GM12865 (cell line): Measurements from ENCODE around the gene LRP2BP.

ENCODE experiments used
- DNase-seq: peaks from one replicate; pipeline ENCODE4 v3.0.0; 2010; ENCODE audit warnings: low read depth
- H3K4me3 ChIP-seq: 2 replicates; pipeline ENCODE4 v1.5.1; 2011; ENCODE audit warnings: mild to moderate bottlenecking, low read depth, low read length, control low read depth
- TF ChIP-seq, protein P1 (sequence below): IDR thresholded peaks from 2 replicates; pipeline ENCODE4 v1.5.1; 2011; ENCODE audit warnings: low read length, control low read depth, low read depth, inconsistent platforms; ENCODE audit not compliant: insufficient read depth; ENCODE audit errors: missing control alignments

LRP2BP gene

DNA sequence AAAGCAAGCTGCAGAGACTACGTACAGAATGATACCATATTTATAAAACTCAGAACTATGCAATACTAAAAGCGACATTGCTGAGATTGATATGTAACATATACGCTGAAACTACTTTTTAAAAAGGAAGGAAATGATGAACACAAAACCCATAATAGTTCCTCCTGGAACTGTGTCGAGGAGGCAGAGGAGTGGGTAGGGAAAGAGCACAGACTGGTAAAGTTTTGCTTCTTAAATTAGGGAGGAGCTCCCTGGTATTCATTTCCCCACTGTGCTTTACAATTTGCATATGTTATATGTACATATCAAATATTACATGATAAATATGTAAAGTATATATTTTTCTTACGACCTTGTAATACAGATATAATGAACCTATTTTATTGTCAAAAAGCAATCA is 16.1 kb upstream of the LRP2BP start:
- TF ChIP-seq, protein P1, sequence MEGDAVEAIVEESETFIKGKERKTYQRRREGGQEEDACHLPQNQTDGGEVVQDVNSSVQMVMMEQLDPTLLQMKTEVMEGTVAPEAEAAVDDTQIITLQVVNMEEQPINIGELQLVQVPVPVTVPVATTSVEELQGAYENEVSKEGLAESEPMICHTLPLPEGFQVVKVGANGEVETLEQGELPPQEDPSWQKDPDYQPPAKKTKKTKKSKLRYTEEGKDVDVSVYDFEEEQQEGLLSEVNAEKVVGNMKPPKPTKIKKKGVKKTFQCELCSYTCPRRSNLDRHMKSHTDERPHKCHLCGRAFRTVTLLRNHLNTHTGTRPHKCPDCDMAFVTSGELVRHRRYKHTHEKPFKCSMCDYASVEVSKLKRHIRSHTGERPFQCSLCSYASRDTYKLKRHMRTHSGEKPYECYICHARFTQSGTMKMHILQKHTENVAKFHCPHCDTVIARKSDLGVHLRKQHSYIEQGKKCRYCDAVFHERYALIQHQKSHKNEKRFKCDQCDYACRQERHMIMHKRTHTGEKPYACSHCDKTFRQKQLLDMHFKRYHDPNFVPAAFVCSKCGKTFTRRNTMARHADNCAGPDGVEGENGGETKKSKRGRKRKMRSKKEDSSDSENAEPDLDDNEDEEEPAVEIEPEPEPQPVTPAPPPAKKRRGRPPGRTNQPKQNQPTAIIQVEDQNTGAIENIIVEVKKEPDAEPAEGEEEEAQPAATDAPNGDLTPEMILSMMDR: no peak
- no peak for DNase-seq
- H3K4me3 ChIP-seq: no peak overlapping the region

DNA sequence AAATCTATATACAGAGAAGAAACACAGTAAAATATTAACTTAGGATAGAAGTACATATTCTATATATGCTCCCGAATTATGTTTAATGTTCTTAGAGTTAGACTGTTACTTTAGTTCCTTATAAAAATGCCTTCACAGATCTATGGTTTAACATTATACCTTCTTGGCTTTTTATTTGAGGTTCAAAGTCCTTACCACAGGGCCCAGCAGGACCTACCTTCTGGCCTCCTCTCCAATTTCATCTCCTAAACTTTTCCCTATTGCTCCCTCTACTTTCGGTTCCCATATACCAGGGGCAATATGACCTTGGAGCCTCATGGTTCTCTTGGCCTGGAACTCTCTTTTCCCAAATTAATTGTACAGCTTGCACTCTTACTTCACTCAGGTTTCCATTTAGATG is 12.7 kb upstream of the LRP2BP start:
- H3K4me3 ChIP-seq: no peak overlapping the region
- no peak for DNase-seq
- TF ChIP-seq, protein P1: no peak

- DNase-seq: no peak
- no peak overlapping the region for H3K4me3 ChIP-seq
- TF ChIP-seq, protein P1: no peak
Measured at GRCh38 chr4:185405296-185405999, 9.7 kb upstream of the LRP2BP start.

- H3K4me3 ChIP-seq: no peak overlapping the region
- DNase-seq: no peak
- TF ChIP-seq, protein P1: no peak
Measured at GRCh38 chr4:185404031-185404430, 8.3 kb upstream of the LRP2BP start.

DNA sequence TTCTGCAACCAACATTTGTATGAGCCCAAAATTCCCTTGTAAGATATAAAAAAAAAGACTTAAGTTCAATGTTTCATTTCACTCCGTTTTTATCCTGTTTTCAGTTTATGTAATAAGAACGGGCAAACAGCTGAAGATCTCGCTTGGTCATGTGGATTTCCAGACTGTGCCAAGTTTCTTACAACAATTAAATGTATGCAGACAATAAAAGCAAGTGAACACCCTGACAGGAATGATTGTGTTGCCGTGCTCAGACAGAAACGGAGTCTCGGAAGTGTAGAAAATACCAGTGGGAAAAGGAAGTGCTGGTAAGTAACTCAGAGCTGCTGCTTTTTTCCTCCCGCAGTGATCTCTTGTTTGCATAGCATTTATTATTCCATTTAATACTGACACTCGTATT is 3.7 kb upstream of the LRP2BP start:
- TF ChIP-seq, protein P1: no peak
- peak overlapping the region; percentile 68 for H3K4me3 ChIP-seq
- no peak for DNase-seq

GRCh38 chr4:185398618-185399017 is 2.9 kb upstream of the LRP2BP start:
- DNase-seq: no peak
- TF ChIP-seq, protein P1: no peak
- peak overlapping the region; percentile 68 for H3K4me3 ChIP-seq
